Trophoblast cell (in vitro differentiated cells and primary cell): Measurements from ENCODE around the gene SMIM14.

Source experiments
- DNase-seq, 2 donors: peaks; one replicate each; pipeline ENCODE4 v3.0.0-alpha.2; 2016
- H2AFZ ChIP-seq: 2 replicates; pipeline ENCODE4 v1.6.1; 2013; ENCODE audit warnings: low read length, moderate library complexity, mild to moderate bottlenecking; ENCODE audit not compliant: insufficient read depth, poor library complexity
- H2AK5ac ChIP-seq: 2 replicates; pipeline ENCODE4 v1.6.1; 2013; ENCODE audit warnings: mild to moderate bottlenecking, low read length
- H2BK120ac ChIP-seq: 2 replicates; pipeline ENCODE4 v1.6.1; 2013; ENCODE audit warnings: low read length, mild to moderate bottlenecking, moderate library complexity; ENCODE audit not compliant: insufficient read depth, poor library complexity
- H2BK12ac ChIP-seq: 2 replicates; pipeline ENCODE4 v1.6.1; 2013; ENCODE audit warnings: mild to moderate bottlenecking, low read length, moderate library complexity
- H2BK5ac ChIP-seq: 2 replicates; pipeline ENCODE4 v1.6.1; 2013; ENCODE audit warnings: low read length, low read depth, moderate library complexity, mild to moderate bottlenecking; ENCODE audit not compliant: poor library complexity
- H3K14ac ChIP-seq: 2 replicates; pipeline ENCODE4 v1.6.1; 2013; ENCODE audit warnings: mild to moderate bottlenecking, low read length
- H3K18ac ChIP-seq: 2 replicates; pipeline ENCODE4 v1.6.1; 2013; ENCODE audit warnings: mild to moderate bottlenecking, low read length
- H3K23ac ChIP-seq: 2 replicates; pipeline ENCODE4 v1.6.1; 2013; ENCODE audit warnings: low read length
- H3K27ac ChIP-seq: 2 replicates; pipeline ENCODE4 v1.5.1; 2013; ENCODE audit warnings: low read depth, mild to moderate bottlenecking, inconsistent platforms, low read length, moderate library complexity
- H3K27me3 ChIP-seq: 2 replicates; pipeline ENCODE4 v1.6.1; 2013; ENCODE audit warnings: inconsistent platforms, mild to moderate bottlenecking, low read length, moderate library complexity; ENCODE audit not compliant: insufficient read depth
- H3K36me3 ChIP-seq, 2 experiments: 1 replicate in 1 of 2; 2 replicates in 1 of 2; pipeline ENCODE4 v1.6.1; 2013; ENCODE audit warnings: low read length in 2 of 2, mild to moderate bottlenecking in 2 of 2, moderate library complexity in 1 of 2; ENCODE audit not compliant: insufficient read depth in 2 of 2, control insufficient read depth in 1 of 2
- H3K4ac ChIP-seq: 2 replicates; pipeline ENCODE4 v1.6.1; 2013; ENCODE audit warnings: low read depth, mild to moderate bottlenecking, low read length, moderate library complexity
- H3K4me1 ChIP-seq, 2 experiments: 1 replicate in 1 of 2; 2 replicates in 1 of 2; pipeline ENCODE4 v1.6.1; 2013; ENCODE audit warnings: low read length in 2 of 2, mild to moderate bottlenecking in 2 of 2, moderate library complexity in 1 of 2; ENCODE audit not compliant: insufficient read depth in 2 of 2, control insufficient read depth in 1 of 2
- H3K4me2 ChIP-seq: 2 replicates; pipeline ENCODE4 v1.6.1; 2013; ENCODE audit warnings: inconsistent platforms, mild to moderate bottlenecking, low read length, moderate library complexity
- H3K4me3 ChIP-seq: 2 replicates; pipeline ENCODE4 v1.5.1; 2013; ENCODE audit warnings: mild to moderate bottlenecking, low read depth, low read length, inconsistent platforms
- H3K79me1 ChIP-seq: one replicate; pipeline ENCODE4 v1.6.1; 2013; ENCODE audit warnings: low read length
- H3K79me2 ChIP-seq: 2 replicates; pipeline ENCODE4 v1.6.1; 2013; ENCODE audit warnings: low read length, mild to moderate bottlenecking; ENCODE audit not compliant: control insufficient read depth, insufficient read depth, poor library complexity
- H3K9ac ChIP-seq: 2 replicates; pipeline ENCODE4 v1.6.1; 2013; ENCODE audit warnings: mild to moderate bottlenecking, low read length
- H3K9me3 ChIP-seq: 2 replicates; pipeline ENCODE4 v1.6.1; 2013; ENCODE audit warnings: low read depth, mild to moderate bottlenecking, control low read depth, inconsistent platforms, low read length; ENCODE audit not compliant: insufficient read depth
- H4K12ac ChIP-seq: 2 replicates; pipeline ENCODE4 v1.6.1; 2013; ENCODE audit warnings: low read depth, mild to moderate bottlenecking, low read length, moderate library complexity
- H4K8ac ChIP-seq: 2 replicates; pipeline ENCODE4 v1.6.1; 2013; ENCODE audit warnings: low read depth, mild to moderate bottlenecking, low read length, moderate library complexity
- H4K91ac ChIP-seq: one replicate; pipeline ENCODE4 v1.6.1; 2013; ENCODE audit warnings: low read depth, mild to moderate bottlenecking, low read length, moderate library complexity
- WGBS: extraction: QIAGEN DNeasy Blood & Tissue Kit; methylation state at CpG from one replicate; pipeline ENCODE4 v1.1.7; 2013; ENCODE audit warnings: missing lambda C conversion rate; ENCODE audit not compliant: insufficient read length, insufficient coverage; ENCODE audit errors: extremely low coverage; 5-methylcytosine and 5-hydroxymethylcytosine counted together

SMIM14 gene

DNA sequence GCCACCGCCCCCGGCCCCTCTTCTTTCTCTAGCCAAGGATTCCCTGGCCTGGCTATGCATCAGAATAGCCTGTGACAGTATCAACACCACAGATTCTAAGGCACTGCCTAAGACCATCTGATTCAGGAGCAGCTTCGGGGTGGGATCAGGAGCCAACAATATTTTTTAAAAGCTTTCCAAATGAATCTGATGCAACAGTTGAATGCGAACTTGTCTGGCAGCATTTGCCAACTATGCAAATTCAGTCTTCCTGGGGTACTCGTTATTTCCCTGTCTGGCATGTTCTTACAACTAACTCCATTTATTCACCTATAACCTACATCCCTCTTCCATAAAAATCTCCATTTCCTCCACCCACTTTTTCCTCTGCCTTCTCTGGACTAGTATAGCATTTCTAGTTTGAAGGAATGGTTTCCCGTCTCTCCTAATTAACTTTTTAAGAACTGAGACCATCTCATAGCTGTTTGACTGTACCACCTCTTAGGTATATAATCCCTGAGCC is 75.3 kb downstream of the SMIM14 start:
- no peak overlapping the region for H2AFZ ChIP-seq
- no peak overlapping the region for H3K4me3 ChIP-seq
- no peak overlapping the region for H4K8ac ChIP-seq
- no peak overlapping the region for H2BK5ac ChIP-seq
- H2AK5ac ChIP-seq, result no peak overlapping the region
- no peak overlapping the region for H4K12ac ChIP-seq
- no CpG with 5 or more reads among the region's 6 CpGs for WGBS
- no peaks in the 10 kb centered on the region for H3K79me2 ChIP-seq
- no peak overlapping the region for H3K9ac ChIP-seq
- no peak for DNase-seq
- H3K79me1 ChIP-seq, result no peaks in the 10 kb centered on the region
- H3K4me2 ChIP-seq, result no peak overlapping the region
- H3K23ac ChIP-seq, result no peak overlapping the region
- no peaks in the 10 kb centered on the region for H3K27me3 ChIP-seq
- peaks cover 0 to 5% of the 10 kb centered on the region in 2 experiments for H3K36me3 ChIP-seq
- H2BK12ac ChIP-seq, result no peak overlapping the region
- no peak overlapping the region for H3K27ac ChIP-seq
- no peak overlapping the region for H4K91ac ChIP-seq
- peaks cover 3% of the 10 kb centered on the region for H3K9me3 ChIP-seq
- no peak overlapping the region for H3K18ac ChIP-seq
- H3K4ac ChIP-seq, result no peak overlapping the region
- no peaks in the 10 kb centered on the region for H3K4me1 ChIP-seq
- no peak overlapping the region for H2BK120ac ChIP-seq
- no peak overlapping the region for H3K14ac ChIP-seq

DNA sequence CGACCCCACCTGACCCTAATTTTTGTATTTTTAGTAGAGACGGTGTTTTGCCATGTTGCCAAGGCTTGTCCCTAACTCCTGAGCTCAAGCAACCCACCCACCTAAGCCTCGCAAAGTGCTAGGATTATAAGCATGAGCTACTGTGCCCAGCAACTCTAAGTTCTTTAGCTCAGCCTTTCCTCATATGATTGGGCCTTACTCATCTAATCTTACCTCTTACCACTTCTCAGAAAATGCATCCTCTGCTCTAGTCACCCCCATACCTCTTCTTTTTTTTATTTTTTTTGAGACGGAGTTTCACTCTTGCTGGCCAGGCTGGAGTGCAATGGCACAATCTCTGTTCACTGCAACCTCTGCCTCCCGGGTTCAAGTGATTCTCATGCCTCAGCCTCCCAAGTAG is 75.9 kb downstream of the SMIM14 start:
- H3K79me2 ChIP-seq, result no peaks in the 10 kb centered on the region
- H3K9ac ChIP-seq, result no peak overlapping the region
- no peak overlapping the region for H2BK5ac ChIP-seq
- no peak overlapping the region for H4K12ac ChIP-seq
- no peak overlapping the region for H4K91ac ChIP-seq
- H3K4me3 ChIP-seq, result no peak overlapping the region
- H3K4ac ChIP-seq, result no peak overlapping the region
- no peak overlapping the region for H2AK5ac ChIP-seq
- H4K8ac ChIP-seq, result no peak overlapping the region
- no peaks in the 10 kb centered on the region for H3K27me3 ChIP-seq
- no peak overlapping the region for H3K14ac ChIP-seq
- H3K18ac ChIP-seq, result no peak overlapping the region
- H3K79me1 ChIP-seq, result no peaks in the 10 kb centered on the region
- no peak overlapping the region for H2BK120ac ChIP-seq
- peaks cover 0 to 5% of the 10 kb centered on the region in 2 experiments for H3K36me3 ChIP-seq
- H3K9me3 ChIP-seq, result peaks cover 3% of the 10 kb centered on the region
- peaks cover 0 to 2% of the 10 kb centered on the region in 2 experiments for H3K4me1 ChIP-seq
- no peak overlapping the region for H3K27ac ChIP-seq
- H3K23ac ChIP-seq, result no peak overlapping the region
- DNase-seq, result no peak
- no peak overlapping the region for H2AFZ ChIP-seq
- WGBS, result no CpG with 5 or more reads among the region's 5 CpGs
- H3K4me2 ChIP-seq, result no peak overlapping the region
- no peak overlapping the region for H2BK12ac ChIP-seq

DNA sequence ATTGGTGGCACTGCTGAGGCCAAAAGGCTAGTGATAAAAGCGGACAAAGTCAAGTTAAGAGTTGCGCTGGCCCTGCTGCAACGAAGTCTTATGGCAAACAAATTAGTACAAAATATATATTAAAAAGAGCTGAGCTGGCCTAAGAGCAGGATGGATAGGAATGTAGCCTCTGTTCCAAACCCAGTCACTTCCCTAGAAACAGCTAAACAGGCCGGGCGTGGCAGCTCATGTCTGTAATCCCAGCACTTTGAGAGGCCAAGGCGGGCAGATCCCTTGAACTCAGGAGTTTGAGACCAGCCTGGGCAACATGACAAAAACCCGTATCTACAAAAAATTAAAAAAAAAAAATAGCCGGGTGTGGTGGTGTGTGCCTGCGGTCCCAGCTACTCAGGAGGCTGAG is 79.0 kb downstream of the SMIM14 start:
- no peak overlapping the region for H3K4ac ChIP-seq
- H3K18ac ChIP-seq, result no peak overlapping the region
- H3K14ac ChIP-seq, result no peak overlapping the region
- no peak overlapping the region for H3K27ac ChIP-seq
- H2AFZ ChIP-seq, result no peak overlapping the region
- no peak overlapping the region for H3K9ac ChIP-seq
- H3K79me1 ChIP-seq, result no peaks in the 10 kb centered on the region
- H2BK5ac ChIP-seq, result no peak overlapping the region
- H4K12ac ChIP-seq, result no peak overlapping the region
- H4K91ac ChIP-seq, result no peak overlapping the region
- peaks cover 0 to 4% of the 10 kb centered on the region in 2 experiments for H3K36me3 ChIP-seq
- H2BK12ac ChIP-seq, result no peak overlapping the region
- H4K8ac ChIP-seq, result no peak overlapping the region
- no peak overlapping the region for H2BK120ac ChIP-seq
- H3K4me2 ChIP-seq, result no peak overlapping the region
- H2AK5ac ChIP-seq, result no peak overlapping the region
- no peak overlapping the region for H3K4me3 ChIP-seq
- WGBS, result no CpG with 5 or more reads among the region's 9 CpGs
- no peak for DNase-seq
- no peaks in the 10 kb centered on the region for H3K9me3 ChIP-seq
- no peaks in the 10 kb centered on the region for H3K79me2 ChIP-seq
- no peak overlapping the region for H3K23ac ChIP-seq
- peaks cover 0 to 2% of the 10 kb centered on the region in 2 experiments for H3K4me1 ChIP-seq
- no peaks in the 10 kb centered on the region for H3K27me3 ChIP-seq

DNA sequence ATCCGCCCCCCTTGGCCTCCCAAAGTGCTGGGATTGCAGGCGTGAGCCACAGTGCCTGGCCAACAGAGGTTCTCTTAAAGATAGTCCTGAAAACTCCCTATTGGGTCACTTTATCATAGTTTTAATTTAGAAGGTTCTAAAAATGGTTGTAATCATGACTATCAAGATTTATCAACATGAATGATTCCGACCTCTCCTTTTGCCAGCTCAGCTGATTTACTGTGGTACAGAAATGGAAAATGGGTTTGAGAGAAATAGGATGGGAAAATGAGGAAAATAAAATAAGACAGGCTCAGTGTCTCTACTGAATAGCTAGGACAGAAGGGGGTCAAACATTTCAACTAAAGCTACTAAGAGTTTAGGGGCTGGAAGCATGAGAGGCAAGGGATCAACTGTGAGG is 83.2 kb downstream of the SMIM14 start:
- Histone ChIP-seq H3K14ac (no peak overlapping the region), H3K4me3 (no peak overlapping the region), H3K18ac (no peak overlapping the region), H3K9me3 (no peaks in the 10 kb centered on the region), H3K4me2 (no peak overlapping the region), H4K12ac (no peak overlapping the region), H3K4ac (no peak overlapping the region), H3K79me2 (no peaks in the 10 kb centered on the region), H3K23ac (no peak overlapping the region), H3K27ac (no peak overlapping the region), H2BK5ac (no peak overlapping the region), H4K91ac (no peak overlapping the region), H3K79me1 (no peaks in the 10 kb centered on the region), H3K9ac (no peak overlapping the region), H4K8ac (no peak overlapping the region), H2AK5ac (no peak overlapping the region), H2BK12ac (no peak overlapping the region), H2AFZ (no peak overlapping the region), H2BK120ac (no peak overlapping the region), H3K4me1 (peaks cover 0 to 2% of the 10 kb centered on the region in 2 experiments), H3K27me3 (no peaks in the 10 kb centered on the region), H3K36me3 (peaks cover 0 to 6% of the 10 kb centered on the region in 2 experiments)
- no CpG with 5 or more reads among the region's 3 CpGs for WGBS
- DNase-seq, result no peak
